ENCODE results near the gene CEND1. TPM values are rescaled to one million over a fixed set of nuclear protein-coding genes. Genes with fewer than 3 reads are reported as not detected.
A peak's percentile ranks its signal among the peaks of the same experiment; 100 is the strongest.

The CEND1 gene
- total RNA-seq, 6 donors from 2014 or later = not detected

GRCh38 chr11:833114-833791, 43.4 kb upstream of the CEND1 start:
- Histone ChIP-seq H3K4me1 (peaks cover 66 to 92% (median 73%) of the 10 kb centered on the region in 4 donors), H3K9me3 (no peaks in the 10 kb centered on the region), H3K36me3 (peaks cover 5 to 26% (median 25%) of the 10 kb centered on the region in 4 donors), H3K27ac (peak overlapping the region; percentile 87 to 94 (median 92)), H3K4me3 (peak overlapping the region; percentile 52 to 95 (median 81)), H3K27me3 (peaks cover 0 to 4% (median 0%) of the 10 kb centered on the region in 4 donors)
- WGBS, 2 donors = 0% methylated on average over 23 to 38 of the region's 55 CpGs
- DNase-seq (peak in 1 of 2 donors; percentile 93), ATAC-seq (ENCODE audit: low FRiP score in 2 of 2) (peak in 1 of 2 donors; percentile 60)
- TF ChIP-seq POLR2AphosphoS5 (IDR thresholded peaks at IDR 0.05) (peak; percentile 5 to 56), POLR2A (IDR thresholded peaks at IDR 0.05) (peak in 3 of 4 donors; percentile 25 to 78 (median 64)), EP300 (IDR thresholded peaks at IDR 0.05) (peak in 1 of 4 donors; percentile 47)
- TF ChIP-seq, protein P1, sequence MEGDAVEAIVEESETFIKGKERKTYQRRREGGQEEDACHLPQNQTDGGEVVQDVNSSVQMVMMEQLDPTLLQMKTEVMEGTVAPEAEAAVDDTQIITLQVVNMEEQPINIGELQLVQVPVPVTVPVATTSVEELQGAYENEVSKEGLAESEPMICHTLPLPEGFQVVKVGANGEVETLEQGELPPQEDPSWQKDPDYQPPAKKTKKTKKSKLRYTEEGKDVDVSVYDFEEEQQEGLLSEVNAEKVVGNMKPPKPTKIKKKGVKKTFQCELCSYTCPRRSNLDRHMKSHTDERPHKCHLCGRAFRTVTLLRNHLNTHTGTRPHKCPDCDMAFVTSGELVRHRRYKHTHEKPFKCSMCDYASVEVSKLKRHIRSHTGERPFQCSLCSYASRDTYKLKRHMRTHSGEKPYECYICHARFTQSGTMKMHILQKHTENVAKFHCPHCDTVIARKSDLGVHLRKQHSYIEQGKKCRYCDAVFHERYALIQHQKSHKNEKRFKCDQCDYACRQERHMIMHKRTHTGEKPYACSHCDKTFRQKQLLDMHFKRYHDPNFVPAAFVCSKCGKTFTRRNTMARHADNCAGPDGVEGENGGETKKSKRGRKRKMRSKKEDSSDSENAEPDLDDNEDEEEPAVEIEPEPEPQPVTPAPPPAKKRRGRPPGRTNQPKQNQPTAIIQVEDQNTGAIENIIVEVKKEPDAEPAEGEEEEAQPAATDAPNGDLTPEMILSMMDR (IDR thresholded peaks at IDR 0.05) = peak in 1 of 6 experiments; percentile 18

DNA sequence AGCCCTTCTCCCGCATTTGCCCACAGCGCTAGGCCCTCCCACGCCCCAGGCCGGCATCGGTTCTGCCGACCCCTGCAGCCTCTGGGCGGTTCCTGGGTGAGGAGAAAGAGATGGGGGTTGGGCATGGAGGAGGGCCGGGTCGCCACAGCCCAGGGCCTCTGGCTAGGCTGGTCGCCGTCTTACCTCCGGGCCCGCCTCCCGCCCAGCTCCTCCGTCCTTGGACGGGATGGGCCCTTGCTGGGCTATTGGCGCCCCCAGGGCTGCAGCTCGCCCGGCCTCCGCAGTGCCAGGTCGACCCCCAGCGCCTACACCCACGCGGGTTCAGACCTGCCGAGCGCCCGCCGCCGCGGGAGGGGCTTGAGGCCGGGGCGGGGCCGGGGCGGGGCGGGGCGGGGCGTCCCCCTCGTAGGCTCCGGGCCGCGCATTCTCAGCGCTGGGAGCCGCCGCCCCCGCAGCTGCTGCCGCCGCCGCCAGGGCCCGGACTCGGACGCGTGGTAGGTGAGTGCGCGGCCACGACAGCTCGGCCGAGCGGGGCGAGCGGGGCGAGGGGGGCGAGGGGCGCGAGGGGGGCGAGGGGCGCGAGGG, 42.7 kb upstream of the CEND1 start, which contains the start of gene CD151:
TSS of gene CD151 (plus strand) at position 424 of the 585 bp plus-strand sequence. CDS start 3,118 bp downstream, outside the sequence.
- ATAC-seq (ENCODE audit: low FRiP score in 2 of 2) (peak in 1 of 2 donors; percentile 70), DNase-seq (peak in 1 of 2 donors; percentile 92)
- Histone ChIP-seq H3K9me3 (no peaks in the 10 kb centered on the region), H3K4me3 (peak within 1 kb of the TSS; percentile 52 to 95 (median 81)), H3K4me1 (peaks cover 72 to 92% (median 78%) of the 10 kb centered on the region in 4 donors), H3K27me3 (peaks cover 0 to 4% (median 0%) of the 10 kb centered on the region in 4 donors), H3K36me3 (peaks cover under 1 to 20% (median 19%) of the 10 kb centered on the region in 4 donors), H3K27ac (peak within 1 kb of the TSS; percentile 87 to 94 (median 92))
- no peak for TF ChIP-seq EP300 (IDR thresholded peaks at IDR 0.05)
- TF ChIP-seq POLR2A (IDR thresholded peaks at IDR 0.05) = no peak
- TF ChIP-seq POLR2AphosphoS5 (IDR thresholded peaks at IDR 0.05) = peak; percentile 13 to 28
- TF ChIP-seq, protein P1 (IDR thresholded peaks at IDR 0.05) = peak in 1 of 6 experiments; percentile 20
- 2% methylated on average over 21 of the region's 67 CpGs; no CpG with 5 or more reads in 1 of the 2 donors for WGBS, 2 donors

GRCh38 chr11:831961-832528, 42.2 kb upstream of the CEND1 start:
- ATAC-seq (ENCODE audit: low FRiP score in 2 of 2) = no peak
- H3K4me3 ChIP-seq = peak overlapping the region in 3 of 4 donors; percentile 52 to 95 (median 80)
- H3K36me3 ChIP-seq = peaks cover 0 to 14% (median 13%) of the 10 kb centered on the region in 4 donors
- peak overlapping the region; percentile 87 to 94 (median 92) for H3K27ac ChIP-seq
- peaks cover 77 to 92% (median 80%) of the 10 kb centered on the region in 4 donors for H3K4me1 ChIP-seq
- H3K27me3 ChIP-seq = peaks cover 0 to 4% (median 0%) of the 10 kb centered on the region in 4 donors
- TF ChIP-seq POLR2A (IDR thresholded peaks at IDR 0.05) (no peak), EP300 (IDR thresholded peaks at IDR 0.05) (no peak), POLR2AphosphoS5 (IDR thresholded peaks at IDR 0.05) (no peak)
- TF ChIP-seq, protein P1 (IDR thresholded peaks at IDR 0.05) = no peak
- H3K9me3 ChIP-seq = no peaks in the 10 kb centered on the region
- WGBS, 2 donors = 67 to 84% methylated on average over 7 to 22 of the region's 23 CpGs
- peak in 1 of 2 donors; percentile 73 for DNase-seq

GRCh38 chr11:831118-831864, 41.4 kb upstream of the CEND1 start:
- WGBS, 2 donors = 76 to 78% methylated on average over 23 to 25 of the region's 31 CpGs
- ATAC-seq (ENCODE audit: low FRiP score in 2 of 2) = no peak
- H3K4me1 ChIP-seq = peaks cover 83 to 94% (median 85%) of the 10 kb centered on the region in 4 donors
- H3K4me3 ChIP-seq = peak overlapping the region in 2 of 4 donors; percentile 45 to 46
- peaks cover 0 to 6% (median 6%) of the 10 kb centered on the region in 4 donors for H3K36me3 ChIP-seq
- peaks cover 0 to 4% (median 0%) of the 10 kb centered on the region in 4 donors for H3K27me3 ChIP-seq
- no peaks in the 10 kb centered on the region for H3K9me3 ChIP-seq
- H3K27ac ChIP-seq = no peak overlapping the region
- TF ChIP-seq EP300 (IDR thresholded peaks at IDR 0.05) (no peak), POLR2A (IDR thresholded peaks at IDR 0.05) (no peak), POLR2AphosphoS5 (IDR thresholded peaks at IDR 0.05) (no peak)
- TF ChIP-seq, protein P1 (IDR thresholded peaks at IDR 0.05) = no peak
- DNase-seq = peak in 1 of 2 donors; percentile 83
